Daoy (cell line): ENCODE measurements around the gene UBAC2. TPM values are rescaled to one million over a fixed set of nuclear protein-coding genes. Genes with fewer than 3 reads are reported as not detected.
"Not testable (repeated sequence)": the region's sequence is repeated elsewhere in the genome, so short reads cannot be mapped to it uniquely, and the experiment has no call there.

Experiments
- DNase-seq: peaks from one replicate; pipeline ENCODE4 v3.0.0-alpha.2; 2015; ENCODE audit warnings: low read depth
- total RNA-seq: library from RNA; depleted of rRNA; stranded (reverse); fragments of >200 nt; shearing (Covaris generic); gene quantifications from 2 replicates; pipeline ENCODE4 v1.2.3, GENCODE V29; 2014

Gene UBAC2
- total RNA-seq, 1 experiment from 2014 or later = 24.2 TPM

- no peak for DNase-seq
These were observed 15.0 kb upstream of the UBAC2 start for GRCh38 chr13:99185606-99186005.

- DNase-seq = no peak
These were observed 10.3 kb upstream of the UBAC2 start for GRCh38 chr13:99190147-99190985.

GRCh38 chr13:99191336-99191899, 9.2 kb upstream of the UBAC2 start:
- DNase-seq = no peak

- DNase-seq = peak; percentile 27
These were observed 8.7 kb upstream of the UBAC2 start for GRCh38 chr13:99191900-99192399.

- no peak for DNase-seq
These were observed 8.2 kb upstream of the UBAC2 start for GRCh38 chr13:99192480-99192879.

GRCh38 chr13:99193152-99193551, 7.5 kb upstream of the UBAC2 start:
- DNase-seq = no peak

GRCh38 chr13:99196466-99197116, 4.1 kb upstream of the UBAC2 start:
- DNase-seq = no peak

GRCh38 chr13:99197117-99197651, 3.5 kb upstream of the UBAC2 start:
- DNase-seq = no peak

GRCh38 chr13:99199541-99200431, 868 bp upstream of the UBAC2 start:
- DNase-seq = no peak

- DNase-seq = no peak
These were observed 3.2 kb downstream of the UBAC2 start for GRCh38 chr13:99203601-99204579.

- no peak for DNase-seq
These were observed 5.1 kb downstream of the UBAC2 start for GRCh38 chr13:99205621-99206220.

GRCh38 chr13:99206226-99206625, 5.6 kb downstream of the UBAC2 start:
- no peak for DNase-seq

GRCh38 chr13:99206873-99207272, 6.2 kb downstream of the UBAC2 start:
- no peak for DNase-seq

GRCh38 chr13:99207511-99207910, 6.9 kb downstream of the UBAC2 start:
- no peak for DNase-seq

GRCh38 chr13:99208185-99208584, 7.5 kb downstream of the UBAC2 start:
- DNase-seq = no peak

- DNase-seq = no peak
These were observed 8.3 kb downstream of the UBAC2 start for GRCh38 chr13:99208845-99209527.

GRCh38 chr13:99210627-99211026, 10.0 kb downstream of the UBAC2 start:
- DNase-seq = not testable (repeated sequence)

GRCh38 chr13:99211421-99212035, 10.9 kb downstream of the UBAC2 start:
- no peak for DNase-seq

- no peak for DNase-seq
These were observed 13.6 kb downstream of the UBAC2 start for GRCh38 chr13:99214232-99214631.
